Chondrocyte (in vitro differentiated cells): Measurements from ENCODE around the gene EIF3J. TPM values are rescaled to one million over a fixed set of nuclear protein-coding genes. Genes with fewer than 3 reads are reported as not detected.
"Not testable (repeated sequence)": the region's sequence is repeated elsewhere in the genome, so short reads cannot be mapped to it uniquely, and the experiment has no call there.

Experiments
- DNase-seq: peaks from one replicate; pipeline ENCODE4 v3.0.0; 2021; ENCODE audit warnings: mixed read lengths, low spot score
- H3K27ac Mint-ChIP-seq: one replicate; pipeline ENCODE4 v1.8.0; 2021; ENCODE audit warnings: mild to moderate bottlenecking, moderate library complexity, mixed read lengths; ENCODE audit not compliant: unreplicated experiment
- H3K27me3 Mint-ChIP-seq: 2 replicates; pipeline ENCODE4 v1.8.0; 2021; ENCODE audit warnings: low read depth, mixed read lengths
- H3K36me3 Mint-ChIP-seq: 2 replicates; pipeline ENCODE4 v1.8.0; 2021; ENCODE audit warnings: low read depth, mixed read lengths
- H3K4me1 Mint-ChIP-seq: 2 replicates; pipeline ENCODE4 v1.8.0; 2021; ENCODE audit warnings: low read depth, mild to moderate bottlenecking, mixed read lengths
- H3K4me3 Mint-ChIP-seq: one replicate; pipeline ENCODE4 v1.8.0; 2021; ENCODE audit warnings: mild to moderate bottlenecking, moderate library complexity, mixed read lengths; ENCODE audit not compliant: unreplicated experiment
- H3K9me3 Mint-ChIP-seq: 2 replicates; pipeline ENCODE4 v1.8.0; 2021; ENCODE audit warnings: low read depth, mixed read lengths
- total RNA-seq: library from RNA; stranded (reverse); gene quantifications from 3 replicates; pipeline ENCODE4 v1.2.1, GENCODE V29; 2021
- TF ChIP-seq, protein P1 (sequence below): fragments of 200-600 bp; sonication (generic); IDR thresholded peaks from 2 replicates; pipeline ENCODE4 v1.5.0; 2021; ENCODE audit warnings: antibody characterized with exemption, mild to moderate bottlenecking, moderate library complexity

The EIF3J gene
- total RNA-seq, 1 donor from 2014 or later: 98.0 TPM

- Mint-ChIP-seq H3K27ac (peak overlapping the region; percentile 97), H3K36me3 (peaks cover 4% of the 10 kb centered on the region), H3K4me3 (no peak overlapping the region), H3K9me3 (no peaks in the 10 kb centered on the region), H3K4me1 (peaks cover 70% of the 10 kb centered on the region), H3K27me3 (no peaks in the 10 kb centered on the region)
- no peak for DNase-seq
- TF ChIP-seq, protein P1, sequence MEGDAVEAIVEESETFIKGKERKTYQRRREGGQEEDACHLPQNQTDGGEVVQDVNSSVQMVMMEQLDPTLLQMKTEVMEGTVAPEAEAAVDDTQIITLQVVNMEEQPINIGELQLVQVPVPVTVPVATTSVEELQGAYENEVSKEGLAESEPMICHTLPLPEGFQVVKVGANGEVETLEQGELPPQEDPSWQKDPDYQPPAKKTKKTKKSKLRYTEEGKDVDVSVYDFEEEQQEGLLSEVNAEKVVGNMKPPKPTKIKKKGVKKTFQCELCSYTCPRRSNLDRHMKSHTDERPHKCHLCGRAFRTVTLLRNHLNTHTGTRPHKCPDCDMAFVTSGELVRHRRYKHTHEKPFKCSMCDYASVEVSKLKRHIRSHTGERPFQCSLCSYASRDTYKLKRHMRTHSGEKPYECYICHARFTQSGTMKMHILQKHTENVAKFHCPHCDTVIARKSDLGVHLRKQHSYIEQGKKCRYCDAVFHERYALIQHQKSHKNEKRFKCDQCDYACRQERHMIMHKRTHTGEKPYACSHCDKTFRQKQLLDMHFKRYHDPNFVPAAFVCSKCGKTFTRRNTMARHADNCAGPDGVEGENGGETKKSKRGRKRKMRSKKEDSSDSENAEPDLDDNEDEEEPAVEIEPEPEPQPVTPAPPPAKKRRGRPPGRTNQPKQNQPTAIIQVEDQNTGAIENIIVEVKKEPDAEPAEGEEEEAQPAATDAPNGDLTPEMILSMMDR: no peak
These were observed 5.6 kb downstream of the EIF3J start for GRCh38 chr15:44542596-44542995.

GRCh38 chr15:44544745-44545144 lies 7.8 kb downstream of the EIF3J start:
- not testable (repeated sequence) for H3K4me3 Mint-ChIP-seq, H3K27me3 Mint-ChIP-seq, DNase-seq, H3K9me3 Mint-ChIP-seq, H3K36me3 Mint-ChIP-seq
- peak overlapping the region; percentile 61 for H3K27ac Mint-ChIP-seq
- H3K4me1 Mint-ChIP-seq: peaks cover 53% of the 10 kb centered on the region

GRCh38 chr15:44545913-44546802 lies 9.2 kb downstream of the EIF3J start:
- Mint-ChIP-seq H3K4me1 (peaks cover 47% of the 10 kb centered on the region), H3K27ac (peak overlapping the region; percentile 78), H3K4me3 (no peak overlapping the region), H3K27me3 (no peaks in the 10 kb centered on the region), H3K9me3 (no peaks in the 10 kb centered on the region), H3K36me3 (peaks cover 4% of the 10 kb centered on the region)
- TF ChIP-seq, protein P1: peak; percentile 74
- no peak for DNase-seq

DNA sequence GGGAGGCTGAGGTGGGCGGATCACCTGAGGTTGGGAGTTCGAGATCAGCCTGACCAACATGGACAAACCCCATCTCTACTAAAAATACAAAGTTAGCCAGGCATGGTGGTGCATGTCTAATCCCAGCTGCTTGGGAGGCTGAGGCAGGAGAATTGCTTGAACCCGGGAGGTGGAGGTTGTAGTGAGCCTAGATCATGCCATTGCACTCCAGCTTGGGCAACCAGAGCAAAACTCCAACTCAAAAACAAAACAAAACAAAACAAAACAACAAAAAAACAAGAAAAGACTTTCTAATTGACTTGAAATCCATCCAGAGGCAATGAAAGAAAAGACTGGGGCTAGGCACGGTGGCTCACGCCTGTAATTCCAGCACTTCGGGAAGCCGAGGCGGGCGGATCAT lies 12.2 kb downstream of the EIF3J start:
- peak overlapping the region; percentile 51 for H3K27ac Mint-ChIP-seq
- not testable (repeated sequence) for DNase-seq, H3K4me3 Mint-ChIP-seq, H3K27me3 Mint-ChIP-seq, H3K9me3 Mint-ChIP-seq, H3K36me3 Mint-ChIP-seq
- peaks cover 19% of the 10 kb centered on the region for H3K4me1 Mint-ChIP-seq

- DNase-seq: no peak
- no peaks in the 10 kb centered on the region for H3K9me3 Mint-ChIP-seq
- TF ChIP-seq, protein P1: peak; percentile 78
- no peak overlapping the region for H3K4me3 Mint-ChIP-seq
- peaks cover 22% of the 10 kb centered on the region for H3K4me1 Mint-ChIP-seq
- no peak overlapping the region for H3K27ac Mint-ChIP-seq
- peaks cover 12% of the 10 kb centered on the region for H3K36me3 Mint-ChIP-seq
- H3K27me3 Mint-ChIP-seq: no peaks in the 10 kb centered on the region
These were observed 13.3 kb downstream of the EIF3J start for GRCh38 chr15:44550256-44550655.

DNA sequence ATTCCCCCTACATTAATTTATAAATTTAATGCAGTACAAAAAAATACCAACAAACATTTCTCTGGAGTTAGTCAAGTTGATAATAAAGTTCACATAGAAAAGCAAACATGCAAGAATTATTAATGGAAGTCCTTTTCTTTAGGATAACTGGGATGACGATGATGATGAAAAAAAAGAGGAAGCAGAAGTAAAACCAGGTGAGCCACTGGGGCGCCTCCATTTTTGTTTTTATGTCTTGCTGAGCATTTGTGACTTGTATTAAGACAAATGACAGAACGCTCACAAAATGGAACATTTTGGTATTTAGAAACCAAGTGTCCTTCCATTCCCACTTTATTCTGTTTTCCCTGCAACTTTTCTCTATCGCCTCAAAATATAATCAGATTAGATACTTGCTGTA lies 13.8 kb downstream of the EIF3J start:
- H3K4me1 Mint-ChIP-seq: peaks cover 24% of the 10 kb centered on the region
- no peaks in the 10 kb centered on the region for H3K9me3 Mint-ChIP-seq
- TF ChIP-seq, protein P1: peak; percentile 31
- H3K27ac Mint-ChIP-seq: no peak overlapping the region
- no peak for DNase-seq
- H3K4me3 Mint-ChIP-seq: no peak overlapping the region
- H3K27me3 Mint-ChIP-seq: no peaks in the 10 kb centered on the region
- peaks cover 14% of the 10 kb centered on the region for H3K36me3 Mint-ChIP-seq
